OCI-LY7 (cell line): ENCODE measurements around the gene NOS3. TPM values are rescaled to one million over a fixed set of nuclear protein-coding genes. Genes with fewer than 3 reads are reported as not detected.

Experiments
- BruUV-seq: library from RNA; stranded (reverse); fragments of 400-500 nt; replicated peaks from 2 replicates; lab custom pipeline; 2021; lab: Mats Ljungman, UMichigan
- CTCF ChIA-PET: fragments of 300-600 bp; sonication (Branson Sonifier 250); formaldehyde crosslinking; loops from one replicate; lab custom pipeline; 2022; ENCODE audit warnings: antibody characterized with exemption; ENCODE audit not compliant: unreplicated experiment; lab: Charles Lee
- POLR2A ChIA-PET: fragments of 300-600 bp; sonication (Branson Sonifier 250); formaldehyde crosslinking; loops from one replicate; lab custom pipeline; 2022; ENCODE audit warnings: antibody characterized with exemption; lab: Charles Lee
- DNase-seq: peaks from one replicate; pipeline ENCODE4 v3.0.0-alpha.2; 2015; ENCODE audit warnings: low spot score
- H2AFZ ChIP-seq: fragments of 200-600 bp; sonication (generic), shearing (Covaris generic); 2 replicates; pipeline ENCODE4 v1.6.1; 2014; ENCODE audit warnings: mild to moderate bottlenecking, antibody characterized with exemption, low read length, moderate library complexity
- H3K27ac ChIP-seq: fragments of 200-600 bp; sonication (generic); 2 replicates; pipeline ENCODE4 v1.5.1; 2014; ENCODE audit warnings: mixed run types, low read depth, mild to moderate bottlenecking, moderate library complexity, low read length, inconsistent platforms; ENCODE audit not compliant: poor library complexity, severe bottlenecking
- H3K36me3 ChIP-seq: fragments of 200-600 bp; sonication (generic); 2 replicates; pipeline ENCODE4 v1.6.1; 2014; ENCODE audit warnings: mild to moderate bottlenecking, antibody characterized with exemption, low read length, moderate library complexity, mixed read lengths; ENCODE audit not compliant: insufficient read depth
- H3K4me1 ChIP-seq: fragments of 200-600 bp; sonication (generic); 2 replicates; pipeline ENCODE4 v1.5.1; 2014; ENCODE audit warnings: mild to moderate bottlenecking, low read length; ENCODE audit not compliant: insufficient read depth, poor library complexity, severe bottlenecking
- H3K4me2 ChIP-seq: fragments of 200-600 bp; sonication (generic); 2 replicates; pipeline ENCODE4 v1.6.1; 2014; ENCODE audit warnings: mild to moderate bottlenecking, low read length
- H3K4me3 ChIP-seq: fragments of 200-600 bp; sonication (generic); 2 replicates; pipeline ENCODE4 v1.5.1; 2014; ENCODE audit warnings: mild to moderate bottlenecking, low read depth, low read length; ENCODE audit not compliant: poor library complexity, severe bottlenecking
- H3K79me2 ChIP-seq: fragments of 200-600 bp; sonication (generic); 2 replicates; pipeline ENCODE4 v1.6.1; 2016; ENCODE audit warnings: low read depth, mild to moderate bottlenecking, low read length, moderate library complexity, mixed read lengths; ENCODE audit not compliant: insufficient read depth
- H3K9me2 ChIP-seq: fragments of 200-600 bp; sonication (generic); 2 replicates; pipeline ENCODE4 v1.6.1; 2016; ENCODE audit warnings: mild to moderate bottlenecking, low read length, mixed read lengths; ENCODE audit not compliant: insufficient read depth
- H3K9me3 ChIP-seq: fragments of 200-600 bp; sonication (generic); 2 replicates; pipeline ENCODE4 v1.6.1; 2014; ENCODE audit warnings: mild to moderate bottlenecking, mixed run types, low read length, mixed read lengths
- H4K20me1 ChIP-seq: fragments of 200-600 bp; sonication (generic); 2 replicates; pipeline ENCODE4 v1.6.1; 2014; ENCODE audit warnings: mild to moderate bottlenecking, antibody characterized with exemption, low read length, moderate library complexity, mixed read lengths; ENCODE audit not compliant: insufficient read depth
- EZH2phosphoT487 ChIP-seq: fragments of 200-600 bp; sonication (generic); IDR thresholded peaks from 2 replicates; pipeline ENCODE4 v1.6.1; 2018; ENCODE audit warnings: low read depth, borderline replicate concordance, mild to moderate bottlenecking, mixed run types, antibody characterized with exemption, low read length, moderate library complexity, mixed read lengths
- intact Hi-C: fragments of 100-400 bp; cut with micrococcal nuclease; formaldehyde crosslinking; loops from one replicate; pipeline ENCODE4 v1.10.0; 2022; ENCODE audit not compliant: unreplicated experiment
- total RNA-seq, 2 experiments: library from RNA; depleted of rRNA in 1 of 2; stranded (reverse); fragments of >200 nt in 1 of 2; shearing (Covaris generic) in 1 of 2; gene quantifications; 2 replicates each; pipeline ENCODE4 v1.2.3, GENCODE V29; 2014 to 2022
- TF ChIP-seq, protein P1 (sequence below): fragments of 200-600 bp; sonication (generic); conservative IDR thresholded peaks from 2 replicates; pipeline ENCODE4 v1.5.1; 2014; ENCODE audit warnings: mild to moderate bottlenecking, antibody characterized with exemption, low read length, moderate library complexity, mixed read lengths

NOS3 gene
- total RNA-seq, 2 experiments from 2014 or later, result 0.78 to 0.82 TPM

GRCh38 chr7:150992051-150992640 is 1.3 kb downstream of the NOS3 start:
- ChIA-PET CTCF (interaction anchor here (0.6 to 0.7 kb wide), 2 partner anchors 21 to 1117 kb away, joined by 3 to 8 read pairs; no protein-coding TSS in a partner anchor), POLR2A (interaction anchor here (1.4 kb wide), 1 partner anchor 36 kb away, joined by 3 read pairs; no protein-coding TSS in a partner anchor)
- Histone ChIP-seq H3K9me3 (no peaks in the 10 kb centered on the region), H3K79me2 (no peaks in the 10 kb centered on the region), H3K4me3 (no peak overlapping the region), H3K4me2 (no peak overlapping the region), H3K36me3 (no peaks in the 10 kb centered on the region), H3K27ac (no peak overlapping the region), H3K9me2 (no peaks in the 10 kb centered on the region), H3K4me1 (peaks cover 29% of the 10 kb centered on the region), H2AFZ (no peak overlapping the region), H4K20me1 (no peaks in the 10 kb centered on the region)
- intact Hi-C loops, result no loop called here
- no TSS peak for BruUV-seq
- no peak for TF ChIP-seq EZH2phosphoT487
- TF ChIP-seq, protein P1, sequence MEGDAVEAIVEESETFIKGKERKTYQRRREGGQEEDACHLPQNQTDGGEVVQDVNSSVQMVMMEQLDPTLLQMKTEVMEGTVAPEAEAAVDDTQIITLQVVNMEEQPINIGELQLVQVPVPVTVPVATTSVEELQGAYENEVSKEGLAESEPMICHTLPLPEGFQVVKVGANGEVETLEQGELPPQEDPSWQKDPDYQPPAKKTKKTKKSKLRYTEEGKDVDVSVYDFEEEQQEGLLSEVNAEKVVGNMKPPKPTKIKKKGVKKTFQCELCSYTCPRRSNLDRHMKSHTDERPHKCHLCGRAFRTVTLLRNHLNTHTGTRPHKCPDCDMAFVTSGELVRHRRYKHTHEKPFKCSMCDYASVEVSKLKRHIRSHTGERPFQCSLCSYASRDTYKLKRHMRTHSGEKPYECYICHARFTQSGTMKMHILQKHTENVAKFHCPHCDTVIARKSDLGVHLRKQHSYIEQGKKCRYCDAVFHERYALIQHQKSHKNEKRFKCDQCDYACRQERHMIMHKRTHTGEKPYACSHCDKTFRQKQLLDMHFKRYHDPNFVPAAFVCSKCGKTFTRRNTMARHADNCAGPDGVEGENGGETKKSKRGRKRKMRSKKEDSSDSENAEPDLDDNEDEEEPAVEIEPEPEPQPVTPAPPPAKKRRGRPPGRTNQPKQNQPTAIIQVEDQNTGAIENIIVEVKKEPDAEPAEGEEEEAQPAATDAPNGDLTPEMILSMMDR, result no peak
- DNase-seq, result no peak

GRCh38 chr7:150992833-150993302 is 2.1 kb downstream of the NOS3 start:
- no peak overlapping the region for H2AFZ ChIP-seq
- no TSS peak for BruUV-seq
- H3K36me3 ChIP-seq, result no peaks in the 10 kb centered on the region

More at GRCh38 chr7:150992833-150993302, 2.1 kb downstream of the NOS3 start:
- ChIA-PET POLR2A (interaction anchor here (1.4 kb wide), 1 partner anchor 36 kb away, joined by 3 read pairs; no protein-coding TSS in a partner anchor), CTCF (interaction anchor here (0.6 to 0.7 kb wide), 2 partner anchors 20 to 1117 kb away, joined by 3 to 8 read pairs; no protein-coding TSS in a partner anchor)
- H3K4me2 ChIP-seq, result no peak overlapping the region
- no peaks in the 10 kb centered on the region for H4K20me1 ChIP-seq
- H3K9me2 ChIP-seq, result no peaks in the 10 kb centered on the region
- intact Hi-C loops, result no loop called here
- H3K4me1 ChIP-seq, result peaks cover 31% of the 10 kb centered on the region
- H3K4me3 ChIP-seq, result no peak overlapping the region
- H3K27ac ChIP-seq, result no peak overlapping the region
- TF ChIP-seq, protein P1, result no peak
- TF ChIP-seq EZH2phosphoT487, result no peak
- peak; percentile 58 for DNase-seq
- H3K79me2 ChIP-seq, result no peaks in the 10 kb centered on the region
- H3K9me3 ChIP-seq, result no peaks in the 10 kb centered on the region
